Midbrain (tissue), 1 donor: ENCODE measurements around the gene SLC25A45.

Experiments
- DNase-seq: peaks from one replicate; lab custom pipeline; 2025; lab: John Stamatoyannopoulos, UW

Gene SLC25A45

DNA sequence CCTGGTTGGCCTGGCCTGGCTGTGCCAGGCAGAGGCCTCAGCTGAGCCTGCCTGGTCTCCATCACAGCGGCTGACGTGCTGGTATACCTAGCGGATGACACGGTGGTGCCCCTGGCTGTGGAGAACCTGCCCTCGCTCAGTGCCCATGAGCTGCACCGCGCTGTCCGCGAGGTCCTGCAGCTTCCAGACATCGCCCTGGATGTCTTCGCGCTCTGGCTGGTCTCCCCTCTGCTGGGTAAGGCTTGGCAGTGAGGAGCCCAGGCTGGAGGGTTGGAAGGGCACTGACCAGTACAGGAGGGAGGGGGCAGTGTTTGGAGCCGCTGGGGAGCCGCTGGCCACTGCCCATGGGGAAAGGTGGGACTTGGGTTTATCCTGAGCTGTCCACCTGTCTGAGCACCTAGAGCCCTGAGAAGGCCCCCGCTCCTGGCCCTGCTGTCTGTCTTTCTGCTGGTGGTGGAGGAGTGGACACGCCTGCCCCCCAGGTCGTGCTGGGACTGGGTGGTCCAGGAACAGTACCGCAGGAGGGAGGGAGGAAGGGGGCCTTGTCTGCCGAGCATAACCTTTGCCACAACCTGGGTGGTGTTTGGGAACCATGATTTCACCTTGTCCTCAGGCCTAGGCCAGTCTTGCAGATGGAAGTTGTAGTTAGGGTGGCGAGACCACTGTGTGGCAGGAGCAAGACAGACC is 7.0 kb upstream of the SLC25A45 start:
- no peak for DNase-seq

GRCh38 chr11:65388731-65389130 is 6.3 kb upstream of the SLC25A45 start:
- DNase-seq = no peak

GRCh38 chr11:65386307-65387140 is 4.1 kb upstream of the SLC25A45 start, which contains the start of gene FRMD8:
Gene FRMD8, plus strand, starts transcription at chr11:65386637. Its CDS starts 400 bp downstream, at chr11:65387037.
- DNase-seq = peak; percentile 89

DNA sequence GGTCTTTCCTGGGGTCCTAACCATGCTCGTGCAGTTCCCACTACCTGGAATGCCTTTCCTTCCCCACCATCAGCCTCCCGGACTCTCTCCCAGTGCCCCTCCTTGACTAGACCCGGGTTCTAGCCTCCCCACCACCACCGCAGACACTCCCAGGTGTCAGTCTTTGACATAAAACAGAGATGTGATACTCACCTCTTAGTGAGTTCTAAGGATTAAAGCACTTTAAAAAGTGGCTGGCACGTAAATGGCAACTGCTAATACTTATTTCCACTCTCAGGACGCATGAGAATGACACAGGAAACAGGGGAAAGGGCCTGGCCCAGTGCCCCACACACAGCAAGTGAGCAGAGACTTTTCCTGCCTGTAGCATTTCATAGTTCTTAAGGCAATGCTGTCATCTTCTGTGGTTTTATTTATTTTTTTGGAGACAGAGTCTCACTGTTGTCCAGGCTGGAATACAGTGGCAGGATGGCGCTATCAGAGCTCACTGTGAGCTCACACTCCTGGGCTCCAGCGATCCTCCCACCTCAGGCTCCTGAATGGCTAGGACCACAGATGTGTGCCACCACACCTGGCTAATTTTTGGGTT is 1.9 kb upstream of the SLC25A45 start:
- DNase-seq = no peak

GRCh38 chr11:65383778-65384177 is 1.3 kb upstream of the SLC25A45 start:
- DNase-seq = no peak

- DNase-seq = peak; percentile 71
Measured at GRCh38 chr11:65382804-65383368, 440 bp upstream of the SLC25A45 start.

DNA sequence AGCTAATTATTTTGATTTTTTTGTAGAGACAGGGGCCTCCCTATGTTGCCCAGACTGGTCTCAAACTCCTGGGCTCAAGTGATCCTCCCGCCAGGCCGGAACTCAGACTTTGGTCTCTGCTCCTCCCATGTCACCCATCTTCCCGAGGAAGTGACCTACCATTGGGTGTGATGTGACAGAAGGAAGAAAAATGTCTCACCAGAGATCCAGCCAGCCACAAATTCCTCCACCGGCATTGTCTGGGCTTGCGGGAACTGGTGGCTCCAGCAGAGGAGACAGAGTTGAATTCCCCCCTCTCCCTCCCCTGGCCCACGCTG is 772 bp downstream of the SLC25A45 start:
- DNase-seq = no peak

- no peak for DNase-seq
Measured at GRCh38 chr11:65380460-65381119, 1.9 kb downstream of the SLC25A45 start.

GRCh38 chr11:65379698-65380459 is 2.6 kb downstream of the SLC25A45 start:
- DNase-seq = no peak

DNA sequence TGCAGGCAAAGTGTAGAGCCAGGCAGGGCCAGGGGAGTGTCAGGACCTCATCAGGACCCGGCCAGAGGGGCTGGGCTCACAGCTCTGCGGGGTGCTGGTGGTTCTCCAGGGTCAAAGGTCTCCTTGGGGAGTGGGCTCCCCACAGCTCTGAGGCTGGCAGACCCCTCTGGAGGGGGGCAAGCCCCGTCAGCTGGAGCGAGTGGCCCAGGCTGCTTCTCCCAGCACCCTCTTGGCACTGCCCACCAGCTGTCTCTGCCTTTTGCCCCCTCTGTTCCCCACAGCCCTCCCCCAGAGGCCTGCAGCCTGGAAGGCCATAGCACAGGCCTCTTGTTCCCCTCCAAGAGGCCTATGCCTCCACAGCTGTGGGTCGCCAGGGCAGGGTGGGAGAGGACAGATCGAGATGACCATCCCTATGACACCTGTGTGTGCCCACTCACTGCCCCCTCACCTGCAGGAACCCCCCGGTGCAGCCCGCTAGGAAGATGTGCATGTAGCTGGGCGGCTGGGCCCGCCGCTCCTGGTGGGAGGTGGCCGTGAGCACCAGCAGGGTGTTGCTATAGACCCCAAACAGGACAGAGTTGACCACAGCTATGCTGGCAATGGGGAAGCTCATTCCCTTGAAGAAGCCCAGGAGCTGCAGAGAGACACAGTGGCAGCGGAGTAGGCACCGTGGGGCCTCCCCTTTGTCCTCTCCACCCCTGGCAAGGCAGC is 3.4 kb downstream of the SLC25A45 start:
- no peak for DNase-seq

DNA sequence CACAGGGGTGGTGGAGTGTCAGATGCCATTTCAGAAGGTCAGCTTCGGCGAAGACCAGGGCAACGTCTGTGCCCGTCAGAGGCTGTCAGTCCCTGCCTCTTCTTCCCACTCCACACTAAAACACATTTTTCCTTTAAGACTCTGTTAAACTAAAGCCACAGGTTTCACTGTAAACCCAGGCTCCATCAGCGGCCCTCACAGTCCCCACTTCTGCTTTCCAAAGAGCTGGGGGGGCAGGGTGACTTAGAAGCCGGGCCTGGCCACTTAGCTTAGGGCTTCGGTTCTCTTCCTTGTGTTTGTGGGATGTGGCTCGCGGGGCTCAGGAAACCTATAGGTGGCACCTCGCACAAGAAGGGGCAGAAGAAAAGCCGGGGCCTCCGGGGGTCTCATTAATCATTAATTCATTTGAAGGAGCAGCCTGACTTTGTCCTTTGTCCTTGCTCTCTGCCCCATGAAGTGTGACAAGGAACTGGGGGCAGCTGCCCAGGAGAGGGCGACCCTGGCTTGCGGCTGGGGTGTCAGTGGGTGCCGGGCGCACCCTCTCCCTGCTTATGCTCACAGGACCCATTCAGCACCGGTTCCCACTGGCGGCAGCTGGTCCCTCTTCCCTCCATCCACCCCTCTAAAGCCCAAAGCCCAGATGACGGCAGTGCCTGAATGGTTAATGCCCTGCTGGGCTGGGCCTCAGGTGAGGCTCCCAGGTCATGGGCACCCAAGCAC is 4.1 kb downstream of the SLC25A45 start:
- no peak for DNase-seq

DNA sequence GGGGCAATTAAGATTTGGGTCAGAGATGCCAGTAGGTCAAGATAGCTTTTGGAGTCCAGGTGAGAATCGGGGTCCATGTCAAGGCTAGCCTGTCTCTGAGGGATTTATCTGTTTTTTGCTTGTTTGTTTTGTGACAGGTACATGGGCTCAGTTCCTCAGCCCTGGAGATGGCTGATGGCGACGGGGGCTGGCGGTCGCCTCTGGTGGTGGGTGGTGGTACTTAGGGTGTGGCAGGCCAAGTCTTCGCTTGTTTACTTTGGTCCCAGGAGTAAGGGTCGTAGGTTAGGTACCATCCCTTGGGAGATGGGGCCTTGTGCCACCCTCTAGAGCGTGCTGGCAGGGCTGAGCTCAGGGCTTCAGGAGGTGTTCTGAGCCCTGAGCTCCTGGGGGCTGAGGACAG is 4.7 kb downstream of the SLC25A45 start:
- no peak for DNase-seq

GRCh38 chr11:65377036-65377435 is 5.4 kb downstream of the SLC25A45 start:
- no peak for DNase-seq

DNA sequence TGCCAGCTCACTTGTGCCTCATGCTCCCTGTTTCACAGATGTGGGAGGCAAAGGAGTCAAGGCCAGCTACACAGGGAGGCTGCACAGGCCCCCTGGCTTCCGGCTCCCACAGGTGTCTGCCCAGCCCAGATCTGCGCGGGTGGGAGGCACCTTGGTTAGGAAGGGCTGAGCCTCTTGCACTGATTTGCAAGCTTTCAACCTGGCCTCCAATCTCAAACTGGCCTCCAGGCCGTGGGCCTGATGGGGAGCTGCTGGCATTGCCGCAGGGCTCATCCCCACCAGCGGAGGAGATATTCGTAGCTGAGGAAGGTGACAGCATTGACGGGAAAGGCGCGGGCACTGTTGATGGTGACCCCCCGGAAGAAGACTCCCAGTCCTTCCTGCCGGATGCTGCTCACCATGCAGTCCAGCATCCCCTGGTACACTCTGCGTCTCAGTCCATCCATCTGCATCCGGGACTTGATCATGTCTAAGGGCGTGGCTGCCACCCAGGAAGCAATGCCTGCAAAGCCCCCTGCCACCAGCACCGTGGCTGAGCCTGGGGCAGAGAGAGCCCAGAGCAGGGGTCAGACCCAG is 6.2 kb downstream of the SLC25A45 start:
- DNase-seq = no peak

- DNase-seq = no peak
Measured at GRCh38 chr11:65375012-65375411, 7.4 kb downstream of the SLC25A45 start.

- DNase-seq = no peak
Measured at GRCh38 chr11:65373839-65374580, 8.4 kb downstream of the SLC25A45 start.

DNA sequence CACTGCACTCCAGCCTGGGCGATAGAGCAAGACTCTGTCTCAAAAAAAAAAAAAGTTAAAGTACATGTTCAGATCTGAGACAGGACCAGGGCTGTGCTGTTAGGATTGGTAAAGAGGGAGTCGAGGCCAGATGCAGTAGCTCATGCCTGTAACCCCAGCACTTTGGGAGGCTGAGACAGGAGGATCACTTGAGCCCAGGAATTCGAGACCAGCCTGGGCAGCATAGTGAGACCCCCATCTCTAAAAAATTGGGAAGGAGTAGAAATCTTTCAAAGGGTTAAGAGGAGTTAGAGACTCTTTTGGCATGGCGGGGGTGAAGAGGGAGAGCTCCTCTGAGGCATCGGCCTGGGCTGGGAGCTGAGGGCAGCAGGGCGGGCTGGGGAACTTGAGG is 11.8 kb downstream of the SLC25A45 start:
- no peak for DNase-seq

DNA sequence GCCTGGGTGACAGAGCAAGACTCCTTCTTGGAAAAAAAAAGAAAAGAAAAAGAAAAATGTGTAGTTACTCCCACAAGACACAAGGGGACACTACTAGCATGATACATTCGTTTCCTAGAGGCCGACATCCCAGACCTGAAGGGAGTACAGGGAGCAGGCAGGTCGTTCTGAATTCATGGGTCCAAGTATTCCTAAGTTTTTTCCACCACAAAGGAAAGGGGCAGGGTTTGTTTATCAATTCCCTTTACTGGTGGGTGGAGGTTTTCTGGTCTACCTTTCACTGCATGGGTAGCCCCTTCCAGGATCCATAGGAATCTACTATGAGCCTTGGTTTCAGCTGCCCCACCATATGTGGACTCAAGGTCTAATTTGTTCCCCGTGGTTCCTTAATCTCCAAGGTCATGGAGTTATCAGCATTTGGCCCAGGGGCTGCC is 16.1 kb downstream of the SLC25A45 start:
- peak; percentile 43 for DNase-seq

DNA sequence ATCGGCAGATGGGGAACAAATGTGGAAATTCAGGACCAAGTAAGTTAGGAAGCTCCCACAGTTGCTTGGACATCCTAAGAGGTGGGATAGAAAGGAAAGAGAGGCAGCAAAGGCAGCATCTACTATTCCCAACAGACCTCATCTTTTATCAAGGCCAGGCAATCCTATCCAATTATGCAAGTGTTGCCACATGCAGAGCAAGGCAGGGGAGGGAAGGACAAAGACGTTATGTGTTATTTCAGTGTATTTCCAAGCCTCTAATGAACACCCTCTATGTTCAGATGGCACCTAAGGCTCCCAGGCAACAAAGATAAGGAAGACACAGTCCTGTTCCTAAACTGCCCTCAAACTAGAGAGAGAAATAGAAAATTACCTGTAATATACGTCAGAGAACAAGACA is 18.7 kb downstream of the SLC25A45 start:
- no peak for DNase-seq
